ENCODE measurements around the gene FEN1. TPM values are rescaled to one million over a fixed set of nuclear protein-coding genes. Genes with fewer than 3 reads are reported as not detected.
A peak's percentile ranks its signal among the peaks of the same experiment; 100 is the strongest.

FEN1 gene
- total and polyA plus RNA-seq, 2 of the 13 experiments (the other 11 are each of a cell fraction or from before 2014, with no cell fraction given) = 12.4 to 102 TPM

DNA sequence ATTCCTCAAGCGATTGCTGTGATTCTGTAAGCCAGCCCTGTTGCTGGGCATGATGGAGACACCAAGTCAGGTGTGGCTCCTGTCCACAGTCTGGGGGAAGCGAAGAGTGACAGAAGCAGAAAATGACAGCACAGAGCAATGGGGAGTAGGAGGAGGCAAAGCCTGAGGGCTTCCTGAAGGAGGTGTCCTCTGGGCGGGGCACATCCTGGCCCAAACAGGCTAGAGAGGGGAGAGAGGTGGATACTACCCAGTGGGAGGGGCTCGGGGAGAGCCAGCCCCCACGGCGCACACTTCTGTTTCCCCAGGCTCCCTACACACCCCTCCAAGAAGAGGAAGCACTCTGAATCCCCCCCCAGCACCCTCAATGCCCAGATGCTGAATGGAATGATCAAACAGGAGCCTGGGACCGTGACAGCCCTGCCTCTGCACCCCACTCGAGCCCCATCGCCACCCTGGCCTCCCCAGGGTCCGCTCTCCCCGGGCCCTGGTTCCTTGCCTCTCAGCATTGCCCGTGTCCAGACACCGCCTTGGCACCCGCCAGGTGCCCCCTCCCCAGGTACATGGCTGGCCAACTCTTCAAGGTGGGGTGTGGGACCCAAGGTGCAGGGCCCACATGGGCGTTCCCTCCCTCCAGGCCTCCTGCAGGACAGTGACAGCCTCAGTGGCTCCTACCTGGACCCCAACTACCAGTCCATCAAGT lies 21.4 kb upstream of the FEN1 start:
- 99% methylated on average over 11 of the region's 15 CpGs for WGBS (ENCODE audit: low lambda C conversion rate)
- H3K4me3 ChIP-seq (replicated peaks in 1 of 3; ENCODE audit: insufficient read depth in 1 of 3, low read depth in 2 of 3, low read length in 3 of 3) = no peak overlapping the region
- no peaks in the 10 kb centered on the region for H3K79me2 ChIP-seq (ENCODE audit: insufficient read depth, low read length)
- no TSS peak for BruUV-seq (replicated peaks)
- DNase-seq (ENCODE audit: low spot score) (no peak), FAIRE-seq (no peak), ATAC-seq (no peak)
- no peaks in the 10 kb centered on the region for H3K9me3 ChIP-seq (ENCODE audit: low read length)
- intact Hi-C loops (cut with micrococcal nuclease; ENCODE audit: unreplicated experiment) (no loop called here), in situ Hi-C loops (cut with HindIII; ENCODE audit: extremely low pct_ligation_motif_present, low pct_unique_long_range_greater_than_20kb) (no loop called here)
- no peak overlapping the region for H2AFZ ChIP-seq (ENCODE audit: low read length)
- TF ChIP-seq ZNF562 (CRISPR knock-in tag; IDR thresholded peaks at IDR 0.05; ENCODE audit: borderline replicate concordance) (no peak), HNRNPL (IDR thresholded peaks at IDR 0.05; ENCODE audit: low read depth, low read length) (0 out of 2 replicates have a peak, but pooled peaks have one; percentile 52), ZFP36 (IDR thresholded peaks at IDR 0.05; ENCODE audit: borderline replicate concordance, low read depth, low read length, partially characterized antibody) (peak; percentile 52)
- POLR2A ChIA-PET = interaction anchor here (1.6 kb wide), 1 partner anchor 22 kb away, joined by 13 read pairs; no protein-coding TSS in a partner anchor
- H3K27me3 ChIP-seq (ENCODE audit: control insufficient read depth in 1 of 2, insufficient read depth in 2 of 2, low read length in 2 of 2) = no peaks in the 10 kb centered on the region; a peak in 1 of 5 replicates
- H3K27ac ChIP-seq (ENCODE audit: extremely low read length, insufficient read depth, low read length) = peak overlapping the region; percentile 61
- peaks cover 4 to 6% of the 10 kb centered on the region in 2 experiments; a peak in 3 of 5 replicates for H3K36me3 ChIP-seq (replicated peaks in 1 of 2; ENCODE audit: control insufficient read depth in 1 of 2, insufficient read depth in 2 of 2, low read length in 2 of 2)
- H3K4me2 ChIP-seq (ENCODE audit: low read depth, low read length) = no peak overlapping the region
- peaks cover 65% of the 10 kb centered on the region for H3K4me1 ChIP-seq (ENCODE audit: insufficient read depth, low read length)
- CTCF ChIA-PET (ENCODE audit: low intra/inter-chr PET ratio, low total read pairs) = no interaction called here
- H4K20me1 ChIP-seq (ENCODE audit: insufficient read depth, low read length) = no peaks in the 10 kb centered on the region
- peak overlapping the region; percentile 22; the same call in 1 of the 2 replicates for H3K9ac ChIP-seq (ENCODE audit: insufficient read depth, low read depth, low read length)

- no peak overlapping the region for H3K9ac ChIP-seq (ENCODE audit: insufficient read depth, low read depth, low read length)
- H3K4me2 ChIP-seq (ENCODE audit: low read depth, low read length) = peak overlapping the region; percentile 7; the same call in 1 of the 2 replicates
- H3K27me3 ChIP-seq (ENCODE audit: control insufficient read depth in 1 of 2, insufficient read depth in 2 of 2, low read length in 2 of 2) = no peaks in the 10 kb centered on the region; a peak in 1 of 5 replicates
- no peaks in the 10 kb centered on the region for H3K79me2 ChIP-seq (ENCODE audit: insufficient read depth, low read length)
- H3K4me1 ChIP-seq (ENCODE audit: insufficient read depth, low read length) = peaks cover 59% of the 10 kb centered on the region
- peak overlapping the region; percentile 4 for H3K27ac ChIP-seq (ENCODE audit: extremely low read length, insufficient read depth, low read length)
- WGBS (ENCODE audit: low lambda C conversion rate) = 100% methylated on average over 1 of the region's 7 CpGs
- no peak overlapping the region for H3K4me3 ChIP-seq (replicated peaks in 1 of 3; ENCODE audit: insufficient read depth in 1 of 3, low read depth in 2 of 3, low read length in 3 of 3)
- peaks cover 6 to 8% of the 10 kb centered on the region in 2 experiments; a peak in 4 of 5 replicates for H3K36me3 ChIP-seq (replicated peaks in 1 of 2; ENCODE audit: control insufficient read depth in 1 of 2, insufficient read depth in 2 of 2, low read length in 2 of 2)
- H3K9me3 ChIP-seq (ENCODE audit: low read length) = no peaks in the 10 kb centered on the region
- FAIRE-seq (no peak), DNase-seq (ENCODE audit: low spot score) (no peak), ATAC-seq (no peak)
- POLR2A ChIA-PET = interaction anchor here (1.4 to 1.6 kb wide), 2 partner anchors 20 to 23 kb away, joined by 4 to 13 read pairs; partner anchors contain the start of gene TMEM258
- CTCF ChIA-PET (ENCODE audit: low intra/inter-chr PET ratio, low total read pairs) = no interaction called here
- BruUV-seq (replicated peaks) = no TSS peak
- H4K20me1 ChIP-seq (ENCODE audit: insufficient read depth, low read length) = no peaks in the 10 kb centered on the region
- intact Hi-C loops (cut with micrococcal nuclease; ENCODE audit: unreplicated experiment) = no loop called here
- in situ Hi-C loops (cut with HindIII; ENCODE audit: extremely low pct_ligation_motif_present, low pct_unique_long_range_greater_than_20kb) = no loop called here
- H2AFZ ChIP-seq (ENCODE audit: low read length) = no peak overlapping the region
- no peak for TF ChIP-seq THRA (CRISPR knock-in tag; IDR thresholded peaks at IDR 0.05; ENCODE audit: borderline replicate concordance)
- TF ChIP-seq SATB2 (CRISPR knock-in tag; IDR thresholded peaks at IDR 0.05) = no peak
- TF ChIP-seq SOX6 (IDR thresholded peaks at IDR 0.05) = no peak
- TF ChIP-seq SOX6 (CRISPR knock-in tag; IDR thresholded peaks at IDR 0.05) = no peak
- TF ChIP-seq MAFF (IDR thresholded peaks at IDR 0.05; ENCODE audit: low read depth, low read length) = no peak
- TF ChIP-seq ZNF430 (CRISPR knock-in tag; IDR thresholded peaks at IDR 0.05) = no peak
- TF ChIP-seq ZNF773 (CRISPR knock-in tag; IDR thresholded peaks at IDR 0.05; ENCODE audit: borderline replicate concordance) = no peak
Measured at GRCh38 chr11:61771985-61772455, 20.7 kb upstream of the FEN1 start.
